GM21717 (cell line): ENCODE measurements around the gene EVC2.

Source experiments
- ATAC-seq: cut with Tn5 transposase; IDR thresholded peaks from one replicate; pipeline ENCODE4 v1.9.1; 2021; ENCODE audit warnings: mild to moderate bottlenecking, moderate library complexity; ENCODE audit not compliant: unreplicated experiment

EVC2 gene

DNA sequence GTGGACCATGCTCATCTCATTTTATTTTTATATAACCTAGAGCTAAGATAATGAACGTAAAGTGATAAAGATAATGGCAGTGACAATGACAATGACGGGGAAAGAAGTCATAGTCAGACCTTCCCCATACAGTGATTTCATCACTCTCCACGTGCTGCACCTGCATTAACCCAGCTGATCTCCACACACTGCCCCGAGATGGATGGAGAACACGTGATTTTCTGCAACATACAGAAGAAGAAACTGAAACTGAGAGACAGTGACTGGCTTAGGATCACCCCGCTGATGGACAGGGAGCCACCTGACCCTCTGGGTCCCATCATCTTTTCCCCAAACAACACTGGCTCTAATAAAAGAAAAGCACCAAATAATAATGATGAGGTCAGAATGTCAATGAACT, 22.0 kb downstream of the EVC2 start:
- no peak for ATAC-seq

DNA sequence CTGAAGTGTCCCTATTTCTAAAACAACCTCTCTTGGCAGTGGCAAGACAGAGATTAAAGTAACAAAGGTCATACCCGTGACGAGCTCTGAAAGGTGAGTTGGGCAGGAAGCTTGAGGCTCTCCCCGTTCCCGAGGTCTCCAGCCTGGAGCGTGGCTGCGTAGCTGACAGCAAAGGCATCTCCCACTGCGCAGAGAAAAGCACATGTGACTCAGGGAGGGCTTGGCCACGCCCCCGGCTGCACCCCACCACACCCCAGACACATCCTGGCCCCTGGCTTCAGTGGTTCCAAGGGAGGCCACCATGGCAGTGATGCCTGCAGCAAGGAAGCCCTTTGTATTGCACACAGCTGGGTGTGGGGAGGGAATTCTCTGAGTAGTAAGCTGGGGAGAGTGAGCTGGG, 23.1 kb downstream of the EVC2 start:
- ATAC-seq, result no peak

- ATAC-seq, result no peak
Measured at GRCh38 chr4:5683566-5683965, 24.8 kb downstream of the EVC2 start.

- no peak for ATAC-seq
Measured at GRCh38 chr4:5678977-5679376, 29.4 kb downstream of the EVC2 start.

DNA sequence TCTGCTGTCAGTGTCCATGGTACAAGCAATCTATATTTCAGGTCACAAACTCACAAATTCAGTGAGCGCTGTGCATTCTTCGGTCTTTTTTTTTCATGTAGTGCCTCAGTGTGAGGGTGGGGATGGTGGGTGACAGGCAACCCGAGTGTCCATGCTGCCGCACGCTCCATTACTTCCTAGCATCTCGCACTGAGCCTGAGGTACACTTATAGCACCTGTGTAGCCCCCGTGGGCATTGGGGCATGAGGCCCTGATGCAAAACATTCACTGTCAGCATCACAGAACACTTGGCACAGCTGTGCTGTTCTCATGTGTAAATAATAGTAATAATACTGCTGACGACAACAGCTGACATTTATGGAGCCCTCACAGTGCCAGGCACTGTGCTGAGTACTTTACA, 31.6 kb downstream of the EVC2 start:
- no peak for ATAC-seq

DNA sequence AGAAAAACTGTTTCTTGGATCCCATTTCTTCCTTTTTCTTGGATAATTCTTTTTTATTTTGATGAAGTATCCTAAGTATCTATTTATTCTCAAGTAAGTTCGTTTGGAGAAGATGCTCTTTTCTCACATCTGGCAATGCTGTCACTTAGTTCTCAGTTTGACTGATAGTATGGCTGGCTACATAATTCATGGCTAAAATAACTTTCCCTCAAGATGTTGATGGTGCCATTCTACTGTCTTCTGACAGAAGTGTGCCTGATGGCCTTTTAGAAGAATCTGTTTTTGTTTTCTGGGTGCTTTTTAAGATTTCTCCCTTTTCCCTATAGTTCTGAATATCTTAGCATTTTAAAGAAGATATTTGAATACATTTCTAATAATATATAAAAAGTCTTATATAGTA, 41.6 kb downstream of the EVC2 start:
- ATAC-seq, result no peak

- ATAC-seq, result no peak
Measured at GRCh38 chr4:5664778-5665177, 43.6 kb downstream of the EVC2 start.

DNA sequence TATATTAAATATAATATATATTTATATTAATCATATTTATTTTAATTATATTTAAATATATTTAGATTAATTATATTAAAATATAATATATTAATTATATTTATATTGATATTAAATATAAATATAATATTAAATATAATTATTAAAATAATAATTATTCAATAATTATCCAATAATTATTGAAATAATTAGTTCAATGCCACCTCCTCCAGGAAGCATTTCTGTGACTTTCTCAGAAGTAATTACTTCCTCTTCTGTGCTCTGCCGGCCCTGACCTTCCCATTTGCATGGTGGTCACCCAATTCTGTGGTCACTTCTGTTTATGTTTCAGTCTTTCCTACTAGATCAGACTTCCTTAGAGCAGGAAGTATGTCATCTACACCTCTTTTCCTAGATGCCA, 45.8 kb downstream of the EVC2 start:
- no peak for ATAC-seq

- no peak for ATAC-seq
Measured at GRCh38 chr4:5661237-5661636, 47.1 kb downstream of the EVC2 start.

DNA sequence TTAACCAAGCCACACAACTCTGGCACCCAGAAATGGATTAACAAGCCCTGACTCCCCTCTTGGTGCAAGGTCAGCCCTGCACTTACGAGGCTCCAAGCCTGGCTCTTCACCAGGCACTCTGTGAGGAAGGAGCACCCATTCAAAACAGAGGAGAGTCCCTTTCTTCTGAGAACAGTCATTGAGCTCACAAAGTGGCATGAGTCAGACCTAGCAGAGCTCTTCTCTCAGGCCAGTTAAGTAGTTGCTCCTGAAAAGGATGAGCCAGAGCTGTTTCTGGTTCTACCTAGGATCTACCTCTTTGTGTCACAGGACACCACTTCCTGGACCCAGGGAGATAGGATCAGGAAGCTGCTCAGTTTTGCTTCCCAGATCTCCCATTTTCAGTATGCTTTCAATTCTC, 48.2 kb downstream of the EVC2 start:
- no peak for ATAC-seq

DNA sequence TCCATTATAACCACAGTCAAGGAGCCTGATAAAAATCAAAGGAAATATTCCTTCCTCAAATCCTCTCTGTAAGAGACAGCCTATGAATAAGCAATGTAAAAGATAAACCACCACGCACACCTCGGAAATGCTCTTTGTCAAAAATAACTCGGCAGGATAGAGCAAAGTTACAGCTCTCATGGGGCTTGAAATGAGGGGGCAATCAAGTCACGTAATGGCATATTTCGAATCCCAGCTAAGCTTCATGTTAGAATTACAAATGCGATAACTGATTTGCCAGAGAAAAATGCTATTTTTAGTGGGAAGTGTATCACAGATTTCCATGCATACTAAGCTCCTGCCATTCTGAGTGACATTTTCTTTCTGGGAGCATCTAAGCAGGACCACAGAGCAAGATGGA, 49.4 kb downstream of the EVC2 start:
- ATAC-seq, result no peak

DNA sequence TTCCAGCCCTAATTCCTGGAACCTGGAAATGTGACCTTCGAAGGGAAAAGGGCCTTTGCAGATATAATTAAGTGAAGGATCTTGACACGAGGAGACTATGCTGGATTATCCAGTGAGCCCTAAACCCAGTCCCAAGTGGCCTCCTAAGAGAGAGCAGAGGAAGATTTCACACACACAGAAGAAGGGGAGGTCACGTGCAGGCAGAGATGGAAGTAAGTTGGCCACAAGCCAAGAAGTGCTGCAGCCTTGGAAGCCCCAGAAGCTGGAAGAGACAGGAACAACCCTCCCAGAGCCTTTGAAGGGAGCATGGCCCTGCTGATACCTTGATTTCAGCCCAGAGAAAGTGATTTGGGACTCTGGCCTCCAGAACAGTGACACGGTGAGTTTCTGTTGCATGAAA, 51.9 kb downstream of the EVC2 start:
- ATAC-seq, result no peak

DNA sequence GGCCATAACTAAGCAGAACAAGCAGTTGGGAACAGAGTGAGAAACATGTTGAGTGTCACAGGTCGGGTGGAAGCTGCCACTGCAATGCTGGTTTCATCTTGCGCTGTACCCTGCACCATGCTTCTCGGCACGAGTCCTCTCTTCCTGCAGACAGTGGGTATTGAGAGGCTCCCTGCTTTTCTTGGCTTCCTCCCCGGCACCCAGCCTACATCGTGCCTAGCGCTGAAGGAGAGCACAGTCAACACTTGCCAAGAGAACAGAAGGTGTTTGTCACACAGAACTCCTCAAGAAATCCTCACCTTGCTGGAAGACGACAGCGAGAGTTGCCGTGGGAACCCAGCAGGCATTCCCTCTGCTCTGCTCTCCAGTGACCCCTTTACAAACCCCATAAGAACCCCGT, 53.6 kb downstream of the EVC2 start:
- no peak for ATAC-seq

DNA sequence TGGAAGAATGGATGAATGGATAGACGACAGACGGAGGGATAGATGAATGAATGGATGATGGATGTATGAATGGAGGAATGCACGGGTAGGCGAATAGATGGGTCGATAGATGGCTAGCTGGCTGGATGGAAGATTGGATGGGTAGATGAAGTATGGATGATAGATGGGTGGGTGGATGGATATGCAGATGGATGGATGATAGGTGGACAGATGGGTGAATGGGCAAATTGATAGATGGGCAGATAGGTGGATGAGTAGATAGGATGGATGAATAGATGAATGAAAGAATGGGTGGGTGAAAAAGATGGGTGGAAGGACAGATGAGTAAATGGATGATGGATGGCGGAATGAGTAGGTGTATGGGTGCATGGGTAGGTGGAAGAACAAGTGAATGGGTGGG, 57.3 kb downstream of the EVC2 start:
- no peak for ATAC-seq

- no peak for ATAC-seq
Measured at GRCh38 chr4:5650040-5650439, 58.3 kb downstream of the EVC2 start.

DNA sequence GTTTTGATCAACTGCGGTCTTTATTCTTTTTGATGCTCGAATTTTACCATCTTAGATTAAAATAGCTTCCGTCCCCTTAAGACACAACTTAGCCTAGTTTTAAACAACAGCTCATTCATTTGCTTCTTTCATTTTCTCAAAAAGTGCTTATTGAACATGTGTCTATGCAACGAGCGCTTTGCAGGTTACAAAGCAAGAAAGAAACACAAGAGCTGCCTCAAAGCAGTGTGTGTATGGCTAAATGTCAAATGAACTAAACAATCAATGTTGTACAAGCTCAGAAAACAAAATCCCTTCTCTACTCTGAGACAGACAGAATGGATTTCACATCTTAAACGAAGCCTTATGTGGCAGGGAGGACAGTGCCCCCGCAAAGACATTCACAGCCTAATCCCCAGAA, 61.0 kb downstream of the EVC2 start:
- no peak for ATAC-seq

DNA sequence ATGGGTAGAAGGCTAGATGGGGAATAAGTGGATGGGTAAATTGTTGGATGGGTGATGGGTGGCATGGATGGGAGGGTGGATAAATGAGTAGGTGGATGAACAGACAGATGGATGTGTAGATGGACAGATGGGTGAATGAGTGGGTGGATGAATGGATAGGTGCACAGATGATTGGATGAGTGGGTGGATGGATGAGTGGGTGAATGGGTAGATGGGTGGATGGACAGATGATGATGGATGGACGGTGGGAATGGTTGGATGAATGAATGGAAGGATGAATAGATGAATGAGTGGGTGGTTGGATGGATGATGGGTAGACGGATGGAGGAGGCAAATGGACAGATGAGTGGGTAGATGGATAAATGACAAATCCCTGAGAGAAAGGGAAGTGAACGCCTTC, 68.3 kb downstream of the EVC2 start:
- no peak for ATAC-seq

- ATAC-seq, result no peak
Measured at GRCh38 chr4:5639556-5639955, 68.8 kb downstream of the EVC2 start.

DNA sequence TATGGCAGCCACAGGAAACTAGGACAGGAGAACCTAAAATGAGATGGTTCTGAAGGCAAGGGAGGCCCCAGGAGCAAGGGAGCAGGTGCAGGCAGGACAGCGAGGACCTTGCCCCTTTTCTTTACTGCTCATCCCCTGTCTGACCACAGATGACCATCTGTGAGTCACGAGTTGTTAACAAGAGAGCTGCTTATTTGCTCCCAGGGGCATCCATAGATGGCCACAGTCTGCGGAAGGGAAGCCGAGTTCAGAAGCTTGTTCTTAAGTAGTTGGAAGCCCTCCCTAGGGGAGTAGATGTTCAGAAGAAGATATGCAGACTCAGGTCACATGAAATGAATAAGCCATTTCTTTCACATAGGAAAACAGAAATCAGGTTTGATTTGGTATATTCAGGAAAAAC, 69.4 kb downstream of the EVC2 start:
- no peak for ATAC-seq

- ATAC-seq, result no peak
Measured at GRCh38 chr4:5638316-5638715, 70.0 kb downstream of the EVC2 start.

DNA sequence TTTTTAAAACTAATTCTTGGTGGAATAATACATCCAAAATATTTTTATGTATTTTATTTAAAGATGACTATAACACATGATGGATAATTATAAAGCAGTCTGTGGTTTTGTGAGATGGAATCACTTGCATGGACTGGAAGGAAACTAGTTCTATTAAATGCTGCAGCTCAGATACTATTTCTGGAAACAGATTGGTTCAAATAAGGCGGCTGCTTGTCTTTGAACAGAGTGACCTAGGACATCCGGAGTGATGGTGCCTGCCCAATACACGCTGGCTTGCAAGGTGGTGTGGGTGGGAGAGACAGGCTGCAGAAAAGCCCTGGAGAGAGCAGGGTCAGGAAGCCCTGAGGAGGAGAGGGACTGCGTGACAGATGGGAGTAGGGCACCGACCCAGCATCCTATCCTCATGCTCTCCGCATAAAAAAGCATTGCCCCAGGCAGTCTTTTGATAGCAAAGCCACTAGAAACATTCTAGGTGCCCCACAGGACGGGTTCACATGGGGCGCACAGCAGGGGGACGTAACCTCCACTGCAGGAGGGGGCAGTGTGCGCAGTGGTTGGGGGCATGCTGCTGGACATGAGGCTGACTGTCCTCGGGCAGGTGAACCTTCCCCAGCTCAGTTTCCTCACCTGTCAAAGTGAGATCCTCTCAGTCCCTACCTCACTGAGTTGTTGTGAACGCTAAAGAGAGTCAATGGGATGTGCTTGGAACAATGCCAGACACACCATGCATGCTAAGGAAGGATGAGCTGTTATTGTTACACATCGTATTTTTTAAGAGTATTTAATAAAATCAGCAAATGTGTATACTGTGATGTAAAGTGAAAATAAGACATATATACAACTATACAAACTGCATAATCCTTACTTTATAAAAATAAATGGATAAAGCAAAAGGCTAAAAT, 71.3 kb downstream of the EVC2 start:
- ATAC-seq, result no peak

GRCh38 chr4:5635826-5636195, 72.5 kb downstream of the EVC2 start:
- no peak for ATAC-seq

DNA sequence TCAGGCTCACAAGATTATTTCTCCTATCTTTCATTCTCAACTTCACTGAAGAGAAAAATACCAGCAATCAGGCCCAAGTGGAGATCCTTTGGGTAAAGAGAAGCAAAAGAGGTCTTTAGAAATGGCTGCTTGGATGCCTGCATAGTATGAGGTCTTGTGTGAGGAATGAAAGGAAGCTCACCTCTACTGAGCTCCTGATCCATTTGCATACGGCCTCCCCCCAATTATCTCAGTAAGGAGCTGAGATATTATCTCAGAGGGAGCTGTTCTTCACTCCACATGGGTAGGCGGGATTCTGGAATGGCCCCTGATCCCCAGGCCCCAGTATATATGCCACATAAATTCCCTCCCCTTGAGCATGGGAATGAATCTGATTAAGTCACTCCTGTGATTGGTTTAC, 75.8 kb downstream of the EVC2 start:
- ATAC-seq, result no peak
